GM21786 (cell line): Measurements from ENCODE around the gene CDK16.

Source experiments
- ATAC-seq: cut with Tn5 transposase; IDR thresholded peaks from one replicate; pipeline ENCODE4 v1.9.1; 2021; ENCODE audit not compliant: unreplicated experiment

Gene CDK16

DNA sequence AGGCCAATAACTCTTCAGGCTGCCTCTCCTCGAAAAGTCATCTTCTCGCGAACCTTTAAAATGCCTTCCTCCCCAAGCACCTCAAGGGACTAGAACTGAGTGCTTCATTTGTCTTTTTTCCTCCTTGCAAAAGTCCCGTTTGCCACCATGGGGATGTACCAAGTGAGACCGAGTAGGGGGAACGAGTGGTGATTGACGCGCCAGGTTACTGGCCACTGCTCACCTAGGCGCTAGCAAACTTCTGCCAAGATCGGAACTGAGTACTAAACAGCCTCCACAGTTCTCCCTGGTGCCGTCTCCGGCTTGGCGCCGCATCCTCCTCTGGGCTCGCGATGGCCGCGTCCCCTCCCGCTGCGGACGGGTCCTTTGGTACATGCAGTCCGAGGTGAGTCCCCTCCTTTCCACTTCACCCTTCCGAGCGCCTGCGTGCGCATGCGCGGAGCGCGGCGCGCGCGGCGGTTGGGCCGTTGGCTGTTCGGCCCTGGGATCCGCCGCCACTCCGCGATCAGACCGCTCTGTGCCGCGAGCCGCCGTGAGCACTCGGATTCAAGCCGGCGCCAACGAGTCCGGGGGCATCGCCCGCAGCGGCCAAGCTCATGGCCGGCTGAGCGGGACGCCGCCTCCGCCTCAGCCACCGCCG, at the start of gene CDK16:
CDK16 (plus strand) TSS at position 402 of the 640 bp plus-strand sequence. CDS start 4,877 bp downstream, outside the sequence.
- peak; percentile 40 for ATAC-seq

DNA sequence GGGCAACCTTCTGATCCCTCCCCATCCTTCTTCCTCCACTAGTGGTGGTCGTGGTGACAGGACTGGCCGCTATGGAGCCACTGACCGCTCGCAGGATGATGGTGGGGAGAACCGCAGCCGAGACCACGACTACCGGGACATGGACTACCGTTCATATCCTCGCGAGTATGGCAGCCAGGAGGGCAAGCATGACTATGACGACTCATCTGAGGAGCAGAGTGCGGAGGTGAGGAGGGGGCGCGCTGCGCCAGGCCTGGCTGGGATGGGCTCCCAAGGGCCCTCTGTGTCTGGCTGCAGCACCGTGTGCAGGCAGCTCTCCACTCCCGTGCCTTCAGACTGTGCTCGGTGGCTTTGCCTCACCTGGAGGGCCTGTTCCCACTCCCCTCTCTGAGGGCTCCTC, 49.2 kb upstream of the CDK16 start:
- ATAC-seq = no peak

GRCh38 chrX:47169726-47170515, 48.6 kb upstream of the CDK16 start:
- no peak for ATAC-seq

- ATAC-seq = no peak
These were observed 47.4 kb upstream of the CDK16 start for GRCh38 chrX:47170861-47171692.

DNA sequence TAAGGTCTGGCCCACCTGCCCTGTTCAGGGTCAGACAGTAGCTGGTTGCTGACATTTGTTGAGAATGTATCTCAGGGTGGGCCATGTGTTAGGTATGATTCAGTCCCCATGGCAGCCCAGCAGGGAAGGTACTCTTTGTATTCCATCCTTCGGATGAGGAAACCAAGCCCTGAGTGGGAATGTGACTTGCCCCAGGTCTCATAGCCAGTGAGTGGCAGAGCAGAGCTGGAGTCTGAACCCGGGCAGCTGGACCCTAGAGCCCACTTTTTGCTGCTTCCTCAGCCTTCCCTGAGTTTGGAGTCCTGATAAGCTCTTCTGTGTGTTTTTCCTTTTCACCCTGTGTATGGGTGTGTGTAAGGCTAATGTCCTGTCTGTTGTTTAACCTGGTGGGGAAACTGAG, 46.5 kb upstream of the CDK16 start:
- no peak for ATAC-seq

DNA sequence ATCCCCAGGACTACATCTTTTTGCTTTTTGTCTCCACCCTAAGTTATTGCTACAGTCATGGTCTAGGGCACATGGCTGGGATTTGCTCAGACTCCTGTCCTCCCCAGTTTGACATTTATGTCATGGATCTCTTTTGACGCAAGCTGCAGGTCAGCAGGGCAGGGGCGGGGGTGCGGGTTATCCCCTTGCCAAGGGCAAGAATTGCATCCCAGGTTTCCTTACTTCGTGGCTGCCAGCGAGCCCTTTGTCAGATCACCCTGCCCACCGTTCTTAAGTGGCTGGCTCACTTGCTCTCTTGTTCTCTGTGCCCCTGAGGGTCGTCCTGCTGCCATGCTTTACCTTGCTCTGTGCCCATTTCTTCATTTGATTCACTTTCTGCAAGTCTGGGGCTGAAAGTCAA, 45.9 kb upstream of the CDK16 start:
- no peak for ATAC-seq

GRCh38 chrX:47172971-47173792, 45.3 kb upstream of the CDK16 start:
- no peak for ATAC-seq

DNA sequence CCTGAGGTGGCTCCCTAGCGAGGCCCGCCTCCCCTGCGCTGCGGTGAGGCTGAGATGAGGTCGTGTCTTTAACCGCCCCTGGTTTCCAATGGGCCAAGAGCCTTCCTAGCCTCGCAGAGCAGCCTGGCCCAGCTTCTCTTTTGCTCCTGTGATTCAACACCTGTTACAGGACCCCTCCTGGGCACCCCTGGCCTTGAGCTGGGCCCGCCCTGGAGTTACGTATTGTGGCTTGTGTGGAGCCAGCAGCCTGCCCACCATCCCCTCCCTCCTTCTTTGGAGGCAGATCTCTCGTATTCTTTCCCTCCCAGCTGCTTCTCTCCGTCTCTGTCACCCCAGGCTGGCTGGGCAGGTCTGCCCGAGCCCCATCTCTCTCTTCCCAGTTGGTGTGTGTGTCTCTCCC, 44.1 kb upstream of the CDK16 start:
- ATAC-seq = no peak

- no peak for ATAC-seq
These were observed 43.5 kb upstream of the CDK16 start for GRCh38 chrX:47174846-47175587.

- ATAC-seq = no peak
These were observed 42.9 kb upstream of the CDK16 start for GRCh38 chrX:47175588-47175980.

- no peak for ATAC-seq
These were observed 42.3 kb upstream of the CDK16 start for GRCh38 chrX:47176101-47176740.

- ATAC-seq = no peak
These were observed 41.4 kb upstream of the CDK16 start for GRCh38 chrX:47177079-47177478.

GRCh38 chrX:47178337-47178736, 40.1 kb upstream of the CDK16 start:
- ATAC-seq = no peak

DNA sequence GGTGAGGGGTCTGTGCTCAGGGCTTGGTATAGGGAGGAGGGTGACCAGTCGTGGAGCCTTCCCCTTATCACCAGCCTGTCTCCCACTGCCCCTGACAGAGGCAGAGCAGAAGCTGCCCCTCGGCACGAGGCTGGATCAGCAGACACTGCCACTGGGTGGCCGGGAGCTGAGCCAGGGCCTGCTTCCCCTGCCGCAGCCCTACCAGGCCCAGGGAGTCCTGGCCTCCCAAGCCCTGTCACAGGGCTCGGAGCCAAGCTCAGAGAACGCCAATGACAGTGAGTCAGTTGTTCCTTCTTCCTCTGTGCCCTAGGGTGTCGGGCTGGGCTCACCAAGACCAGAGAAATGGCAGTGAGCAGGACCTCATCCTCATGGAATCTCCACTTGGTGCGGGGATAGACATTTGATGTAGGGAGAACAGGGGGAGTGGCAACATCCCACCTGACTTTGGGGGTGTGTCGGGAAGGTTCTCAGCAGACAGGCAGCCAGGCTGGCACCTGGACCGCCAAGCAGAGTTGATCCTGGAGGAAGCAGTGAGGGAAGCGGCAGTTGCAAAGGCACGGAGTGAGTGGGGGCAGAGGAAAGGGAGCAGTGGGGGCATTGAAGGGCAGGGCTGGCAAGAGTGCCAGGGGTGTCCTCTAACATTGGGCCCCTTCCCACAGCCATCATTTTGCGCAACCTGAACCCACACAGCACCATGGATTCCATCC, 39.1 kb upstream of the CDK16 start:
- ATAC-seq = no peak

- ATAC-seq = no peak
These were observed 38.6 kb upstream of the CDK16 start for GRCh38 chrX:47179928-47180255.

- no peak for ATAC-seq
These were observed 38.1 kb upstream of the CDK16 start for GRCh38 chrX:47180346-47180745.

- ATAC-seq = no peak
These were observed 37.2 kb upstream of the CDK16 start for GRCh38 chrX:47181301-47181700.

DNA sequence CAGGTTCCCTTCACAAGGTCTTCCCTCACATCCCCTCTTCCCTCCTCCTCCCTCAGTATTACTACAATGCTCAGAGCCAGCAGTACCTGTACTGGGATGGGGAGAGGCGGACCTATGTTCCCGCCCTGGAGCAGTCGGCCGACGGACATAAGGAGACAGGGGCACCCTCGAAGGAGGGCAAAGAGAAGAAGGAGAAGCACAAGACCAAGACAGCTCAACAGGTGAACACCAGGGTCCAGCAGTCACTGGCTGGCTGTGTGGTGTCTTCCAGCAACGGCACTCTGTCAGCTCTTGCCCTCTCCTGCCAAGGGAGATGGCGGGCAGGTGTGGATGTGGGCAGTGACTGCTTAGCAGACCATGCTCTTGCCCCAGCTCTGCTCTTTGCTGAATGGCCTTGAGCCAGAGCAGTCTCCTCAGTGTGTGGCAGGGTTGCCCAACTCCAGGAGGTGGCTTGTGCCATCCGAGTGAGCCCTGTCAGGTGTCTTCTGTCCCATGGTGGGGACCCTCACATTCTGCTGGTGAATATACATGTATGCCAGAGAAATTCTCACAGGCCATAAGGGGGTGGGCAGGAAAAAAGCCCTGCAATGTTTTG, 36.3 kb upstream of the CDK16 start:
- ATAC-seq = no peak

DNA sequence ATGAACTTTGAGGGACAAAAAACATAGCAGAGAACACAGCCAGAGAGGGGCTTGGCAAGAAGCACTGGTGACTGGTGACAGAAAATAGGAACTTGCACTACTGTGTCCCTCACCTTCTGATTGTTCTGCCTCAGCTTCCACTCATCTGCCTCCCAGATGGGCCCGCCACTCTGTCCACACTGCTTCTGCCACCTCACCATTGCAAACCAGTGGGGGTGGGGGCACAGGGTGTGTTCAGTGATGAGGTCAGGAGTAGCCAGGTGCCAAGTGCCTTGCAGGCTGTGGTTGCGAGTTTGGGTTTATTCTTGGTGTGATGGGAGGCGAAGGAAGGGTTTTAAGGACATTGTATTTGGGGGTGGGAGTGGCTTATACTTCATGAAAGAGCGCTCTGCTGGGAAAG, 34.0 kb upstream of the CDK16 start:
- no peak for ATAC-seq
